HG03064 (cell line): ENCODE measurements around the gene RFESD.
"Not testable (repeated sequence)": the region's sequence is repeated elsewhere in the genome, so short reads cannot be mapped to it uniquely, and the experiment has no call there.

Experiments used
- ATAC-seq: cut with Tn5 transposase; IDR thresholded peaks from one replicate; pipeline ENCODE4 v1.9.1; 2021; ENCODE audit warnings: low read depth; ENCODE audit not compliant: unreplicated experiment

RFESD gene

GRCh38 chr5:95706196-95706595, 59.6 kb downstream of the RFESD start:
- not testable (repeated sequence) for ATAC-seq

GRCh38 chr5:95707055-95707454, 60.5 kb downstream of the RFESD start:
- ATAC-seq: no peak
